Breast epithelium (tissue), 4 donors: ENCODE results near the gene SLC2A3. TPM values are rescaled to one million over a fixed set of nuclear protein-coding genes. Genes with fewer than 3 reads are reported as not detected.
"Not testable (repeated sequence)": the region's sequence is repeated elsewhere in the genome, so short reads cannot be mapped to it uniquely, and the experiment has no call there.

Experiments used
- DNase-seq, 2 donors: peaks; one replicate each; pipeline ENCODE4 v3.0.0-alpha.2; 2019; ENCODE audit warnings: low spot score in 2 of 2
- H3K27ac ChIP-seq, 2 donors: fragments of 200-600 bp; sonication (generic) in 1 of 2; one replicate each; pipeline ENCODE4 v1.5.1; 2016 to 2019; ENCODE audit warnings: mild to moderate bottlenecking in 1 of 2
- H3K27me3 ChIP-seq, 2 donors: fragments of 200-600 bp; sonication (generic) in 1 of 2; one replicate each; pipeline versions ENCODE4 v1.5.1 to v1.6.0; 2017 to 2019; ENCODE audit warnings: control low read depth in 1 of 2, mild to moderate bottlenecking in 1 of 2
- H3K36me3 ChIP-seq: fragments of 200-600 bp; one replicate; pipeline ENCODE4 v1.5.1; 2019
- H3K4me1 ChIP-seq, 2 donors: fragments of 200-600 bp; sonication (generic); one replicate each; pipeline ENCODE4 v1.5.1; 2016 to 2019; ENCODE audit warnings: control low read depth in 1 of 2
- H3K4me3 ChIP-seq, 3 donors: fragments of 200-600 bp; sonication (generic); 1 replicate in 2 of 3; 2 replicates in 1 of 3; pipeline ENCODE4 v1.5.1; 2016 to 2019; ENCODE audit warnings: mild to moderate bottlenecking in 3 of 3, moderate library complexity in 2 of 3
- H3K9me3 ChIP-seq, 2 donors: fragments of 200-600 bp; sonication (generic) in 1 of 2; one replicate each; pipeline ENCODE4 v1.5.1; 2016 to 2019; ENCODE audit warnings: control low read depth in 1 of 2
- CTCF ChIP-seq, 3 donors: fragments of 450-650 bp; IDR thresholded peaks; one replicate each; pipeline ENCODE4 v1.5.1; 2016 to 2017; ENCODE audit warnings: antibody characterized with exemption in 3 of 3, mild to moderate bottlenecking in 3 of 3, moderate library complexity in 3 of 3
- POLR2A ChIP-seq: fragments of 450-650 bp; IDR thresholded peaks from one replicate; pipeline ENCODE4 v1.6.1; 2016; ENCODE audit warnings: antibody characterized with exemption, mild to moderate bottlenecking, moderate library complexity
- POLR2AphosphoS5 ChIP-seq, 3 donors: sonication (generic); formaldehyde crosslinking; IDR thresholded peaks; one replicate each; pipeline ENCODE4 v1.6.1; 2017; ENCODE audit warnings: antibody characterized with exemption in 3 of 3
- intact Hi-C: fragments of 100-400 bp; cut with DNase I; formaldehyde crosslinking; loops from one replicate; pipeline ENCODE4 v1.15.1; 2023; ENCODE audit warnings: low total_unique reads
- total RNA-seq, 3 donors: library from RNA; depleted of rRNA; stranded (reverse); fragments of >200 nt; gene quantifications; one replicate each; pipeline ENCODE4 v1.1.0, GENCODE V29; 2016

SLC2A3 gene
- total RNA-seq, 3 donors from 2014 or later = 28.2 to 47.9 (median 45.8) TPM

DNA sequence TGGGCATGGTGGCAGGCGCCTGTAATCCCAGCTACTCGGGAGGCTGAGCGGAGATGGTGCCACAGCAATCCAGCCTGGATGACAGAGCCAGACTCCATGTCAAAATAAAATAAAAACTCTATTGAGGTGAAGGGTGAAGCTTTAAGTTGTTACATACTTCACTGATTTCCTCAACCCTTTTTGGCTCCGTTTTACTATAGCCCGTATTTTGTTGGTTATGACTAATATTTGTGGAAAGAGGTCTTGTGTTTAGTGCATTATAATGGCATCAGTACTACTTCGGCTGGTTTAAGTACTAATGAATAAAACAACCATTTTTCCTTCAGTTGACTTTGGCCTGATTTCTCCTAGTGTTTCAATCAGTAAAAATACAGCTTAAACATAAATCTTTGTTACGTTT lies 36.2 kb downstream of the SLC2A3 start:
- no peak overlapping the region for H3K27ac ChIP-seq
- no peaks in the 10 kb centered on the region for H3K27me3 ChIP-seq
- intact Hi-C loops = no loop called here
- H3K4me3 ChIP-seq = no peak overlapping the region
- TF ChIP-seq POLR2AphosphoS5 (IDR thresholded peaks at IDR 0.05) = no peak
- TF ChIP-seq POLR2A = no peak
- TF ChIP-seq CTCF (IDR thresholded peaks at IDR 0.05) = no peak
- no peaks in the 10 kb centered on the region for H3K4me1 ChIP-seq
- H3K36me3 ChIP-seq = no peaks in the 10 kb centered on the region
- DNase-seq = no peak
- no peaks in the 10 kb centered on the region for H3K9me3 ChIP-seq

DNA sequence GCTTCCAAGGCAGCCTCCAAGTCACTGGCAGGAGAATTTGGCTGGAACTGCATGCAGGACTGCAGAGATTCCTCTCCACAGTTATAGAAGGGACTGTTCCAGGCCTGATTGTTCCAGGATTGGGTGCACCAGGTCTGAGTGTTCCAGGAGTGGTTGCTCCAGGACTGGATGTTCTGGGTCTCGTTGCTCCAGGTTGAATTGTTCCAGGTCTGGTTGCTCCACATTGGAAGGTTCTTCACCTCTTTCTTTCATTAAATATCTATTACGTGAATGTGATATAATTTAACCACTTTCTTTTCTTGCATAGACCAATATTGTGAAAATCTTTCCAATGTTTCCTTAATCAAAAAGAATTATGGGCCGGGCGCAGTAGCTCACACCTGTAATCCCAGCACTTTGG lies 39.3 kb downstream of the SLC2A3 start:
- H3K9me3 ChIP-seq, DNase-seq, H3K27ac ChIP-seq, H3K4me3 ChIP-seq, H3K4me1 ChIP-seq, H3K36me3 ChIP-seq, intact Hi-C loops, H3K27me3 ChIP-seq: not testable (repeated sequence)

- TF ChIP-seq CTCF (IDR thresholded peaks at IDR 0.05) = no peak
- no peak for TF ChIP-seq POLR2A
- TF ChIP-seq POLR2AphosphoS5 (IDR thresholded peaks at IDR 0.05) = no peak
- DNase-seq = no peak
- H3K27me3 ChIP-seq = no peaks in the 10 kb centered on the region
- no peaks in the 10 kb centered on the region for H3K36me3 ChIP-seq
- intact Hi-C loops = no loop called here
- H3K4me1 ChIP-seq = no peaks in the 10 kb centered on the region
- no peak overlapping the region for H3K27ac ChIP-seq
- no peak overlapping the region for H3K4me3 ChIP-seq
- H3K9me3 ChIP-seq = no peaks in the 10 kb centered on the region
Measured at GRCh38 chr12:7892186-7892980, 43.6 kb downstream of the SLC2A3 start.

DNA sequence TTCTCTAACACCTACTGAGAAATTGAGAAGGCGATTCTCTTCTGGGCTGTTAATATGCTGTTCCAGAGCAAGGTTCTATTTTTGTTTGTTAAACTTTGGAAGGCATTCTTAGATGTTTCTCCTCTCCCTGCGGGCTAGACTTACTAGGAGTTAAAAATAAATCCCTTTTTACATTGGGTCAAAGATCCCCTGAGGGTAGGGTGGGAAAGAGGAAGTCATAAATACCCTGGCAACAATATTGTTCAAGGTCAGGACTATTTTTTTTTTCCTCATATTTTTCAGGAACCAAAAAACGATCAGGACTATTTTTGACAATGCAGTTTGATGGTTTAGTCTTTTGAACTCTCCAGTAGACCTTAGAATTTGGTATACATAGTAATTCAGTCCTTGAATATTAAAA lies 51.3 kb downstream of the SLC2A3 start:
- TF ChIP-seq CTCF (IDR thresholded peaks at IDR 0.05) (no peak), POLR2AphosphoS5 (IDR thresholded peaks at IDR 0.05) (no peak), POLR2A (no peak)
- H3K27ac ChIP-seq = no peak overlapping the region
- no peaks in the 10 kb centered on the region for H3K4me1 ChIP-seq
- intact Hi-C loops = no loop called here
- H3K9me3 ChIP-seq = no peaks in the 10 kb centered on the region
- DNase-seq = no peak
- no peaks in the 10 kb centered on the region for H3K27me3 ChIP-seq
- no peaks in the 10 kb centered on the region for H3K36me3 ChIP-seq
- H3K4me3 ChIP-seq = no peak overlapping the region

- DNase-seq, H3K36me3 ChIP-seq, intact Hi-C loops, H3K4me1 ChIP-seq, H3K27me3 ChIP-seq, H3K4me3 ChIP-seq, H3K27ac ChIP-seq, H3K9me3 ChIP-seq: not testable (repeated sequence)
Measured at GRCh38 chr12:7881736-7882120, 54.3 kb downstream of the SLC2A3 start.

DNA sequence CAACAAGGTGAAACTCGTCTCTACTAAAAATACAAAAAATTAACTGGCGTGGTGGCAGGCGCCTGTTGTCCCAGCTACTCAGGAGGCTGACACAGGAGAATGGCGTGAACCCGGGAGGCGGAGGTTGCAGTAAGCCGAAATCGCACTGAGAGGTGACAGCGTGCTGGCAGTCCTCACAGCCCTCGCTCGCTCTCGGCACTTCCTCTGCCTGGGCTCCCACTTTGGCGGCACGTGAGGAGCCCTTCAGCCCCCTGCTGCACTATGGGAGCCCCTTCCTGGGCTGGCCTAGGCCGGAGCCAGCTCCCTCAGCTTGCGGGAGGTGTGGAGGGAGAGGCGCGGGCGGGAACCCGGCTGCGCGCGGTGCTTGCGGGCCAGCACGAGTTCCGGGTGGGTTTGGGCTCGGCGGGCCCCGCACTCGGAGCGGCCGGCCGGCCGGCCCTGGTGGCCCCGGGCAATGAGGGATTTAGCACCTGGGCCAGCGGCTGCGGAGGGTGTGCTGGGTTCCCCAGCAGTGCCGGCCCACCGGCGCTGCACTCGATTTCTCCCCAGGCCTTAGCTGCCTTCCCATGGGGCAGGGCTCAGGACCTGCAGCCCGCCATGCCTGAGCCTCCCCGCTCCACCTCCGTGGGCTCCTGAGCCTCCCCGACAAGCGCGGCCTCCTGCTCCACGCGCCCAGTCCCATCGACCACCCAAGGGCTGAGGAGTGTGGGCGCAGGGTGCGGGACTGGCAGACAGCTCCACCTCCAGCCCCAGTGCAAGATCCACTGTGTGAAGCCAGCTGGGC lies 54.8 kb downstream of the SLC2A3 start:
- H3K9me3 ChIP-seq, H3K27ac ChIP-seq, intact Hi-C loops, H3K4me3 ChIP-seq, DNase-seq, H3K27me3 ChIP-seq, H3K36me3 ChIP-seq, H3K4me1 ChIP-seq: not testable (repeated sequence)
